Osteoblast (primary cell): ENCODE measurements around the gene TCF12. TPM values are rescaled to one million over a fixed set of nuclear protein-coding genes. Genes with fewer than 3 reads are reported as not detected.

ENCODE experiments used
- DNase-seq: peaks from one replicate; pipeline ENCODE4 v3.0.0; 2011; ENCODE audit warnings: low spot score, mixed read lengths; ENCODE audit not compliant: insufficient read length; ENCODE audit errors: missing footprints
- H2AFZ ChIP-seq: 2 replicates; pipeline ENCODE4 v1.6.0; 2011; ENCODE audit warnings: mild to moderate bottlenecking, low read length
- H3K27ac ChIP-seq: 2 replicates; pipeline ENCODE4 v1.5.1; 2011; ENCODE audit warnings: mild to moderate bottlenecking, low read depth, low read length, moderate library complexity
- H3K27me3 ChIP-seq: 2 replicates; pipeline ENCODE4 v1.6.0; 2012; ENCODE audit warnings: mild to moderate bottlenecking, control low read depth, inconsistent platforms, low read length, moderate library complexity; ENCODE audit not compliant: insufficient read depth
- H3K36me3 ChIP-seq: 2 replicates; pipeline ENCODE4 v1.5.1; 2011; ENCODE audit warnings: mild to moderate bottlenecking, low read length, control low read depth, moderate library complexity; ENCODE audit not compliant: insufficient read depth
- H3K4me1 ChIP-seq: 2 replicates; pipeline ENCODE4 v1.5.1; 2011; ENCODE audit warnings: mild to moderate bottlenecking, low read length, control low read depth, moderate library complexity; ENCODE audit not compliant: insufficient read depth
- H3K4me2 ChIP-seq: 2 replicates; pipeline ENCODE4 v1.6.0; 2011; ENCODE audit warnings: mild to moderate bottlenecking, low read length; ENCODE audit not compliant: insufficient read depth
- H3K4me3 ChIP-seq: fragments of 200-600 bp; sonication (generic); 3 replicates; pipeline ENCODE4 v1.5.1; 2012; ENCODE audit warnings: mild to moderate bottlenecking, low read length, inconsistent platforms; ENCODE audit not compliant: insufficient read depth
- H3K79me2 ChIP-seq: 2 replicates; pipeline ENCODE4 v1.6.0; 2012; ENCODE audit warnings: mild to moderate bottlenecking, low read length, control low read depth, inconsistent platforms; ENCODE audit not compliant: insufficient read depth
- H3K9me3 ChIP-seq: 2 replicates; pipeline ENCODE4 v1.5.1; 2011; ENCODE audit warnings: low read depth, low read length, control low read depth
- H4K20me1 ChIP-seq: 2 replicates; pipeline ENCODE4 v1.6.0; 2012; ENCODE audit warnings: mild to moderate bottlenecking, low read length, control low read depth; ENCODE audit not compliant: insufficient read depth
- CTCF ChIP-seq: IDR thresholded peaks from 2 replicates; pipeline ENCODE4 v1.5.1; 2011; ENCODE audit warnings: mild to moderate bottlenecking, low read depth, low read length, moderate library complexity; ENCODE audit errors: extremely low read depth
- total RNA-seq: library from RNA; depleted of rRNA; stranded (reverse); fragments of >200 nt; gene quantifications from 2 replicates; pipeline ENCODE4 v1.2.3, GENCODE V29; 2012

Gene TCF12
- total RNA-seq, 1 donor: 86.5 TPM

DNA sequence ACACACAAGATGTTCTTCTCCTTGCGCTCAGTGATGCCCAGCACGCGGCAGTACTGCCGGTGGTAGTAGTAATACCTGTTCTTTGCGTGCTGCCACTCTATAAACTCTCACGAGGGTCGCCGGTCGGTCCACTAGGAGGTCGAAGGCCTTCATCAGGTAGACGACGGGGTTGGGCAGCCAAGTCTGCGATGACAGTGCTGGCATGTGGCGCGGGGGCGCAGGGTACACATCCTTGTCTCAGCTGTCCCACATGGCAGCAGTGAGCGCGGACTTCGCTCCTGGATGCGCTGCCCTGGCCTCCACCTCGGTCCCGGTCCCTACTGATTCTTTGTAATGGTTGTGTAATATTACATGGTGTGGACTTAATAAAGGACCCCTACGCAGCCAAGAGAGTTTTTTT lies 407.8 kb downstream of the TCF12 start:
- H3K4me2 ChIP-seq: no peak overlapping the region
- H3K9me3 ChIP-seq: no peaks in the 10 kb centered on the region
- DNase-seq: no peak
- no peaks in the 10 kb centered on the region for H3K79me2 ChIP-seq
- no peak for TF ChIP-seq CTCF
- H3K27ac ChIP-seq: no peak overlapping the region
- H4K20me1 ChIP-seq: no peaks in the 10 kb centered on the region
- no peak overlapping the region for H3K4me3 ChIP-seq
- H3K36me3 ChIP-seq: no peaks in the 10 kb centered on the region
- H3K4me1 ChIP-seq: peaks cover 27% of the 10 kb centered on the region
- H2AFZ ChIP-seq: no peak overlapping the region
- H3K27me3 ChIP-seq: no peaks in the 10 kb centered on the region

DNA sequence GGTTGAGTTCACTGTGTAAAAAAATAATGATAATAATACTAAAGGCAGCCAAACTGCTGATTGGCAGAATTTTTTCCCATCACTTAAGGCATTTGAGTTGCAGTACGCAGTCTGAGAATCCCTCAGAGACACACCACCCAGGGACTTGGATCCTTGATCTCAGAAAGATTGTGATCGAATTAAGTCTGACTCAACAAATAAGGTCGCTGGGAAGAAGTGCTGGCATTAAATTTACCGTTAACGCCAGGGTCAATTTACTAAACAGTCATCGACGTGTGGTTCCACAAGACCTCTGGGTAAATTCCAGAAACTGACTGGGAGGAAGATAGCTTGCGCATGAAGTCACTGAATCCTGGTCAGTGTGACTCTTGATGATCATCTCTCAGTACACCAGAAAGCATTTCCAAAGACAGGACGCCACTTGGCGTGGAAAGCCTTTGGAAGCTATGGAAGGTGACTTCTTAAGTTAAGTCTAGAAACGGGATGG lies 409.6 kb downstream of the TCF12 start:
- peak overlapping the region; percentile 65 for H3K4me2 ChIP-seq
- no peaks in the 10 kb centered on the region for H3K9me3 ChIP-seq
- peak; percentile 91 for DNase-seq
- no peak for TF ChIP-seq CTCF
- H2AFZ ChIP-seq: no peak overlapping the region
- H3K4me3 ChIP-seq: no peak overlapping the region
- no peaks in the 10 kb centered on the region for H4K20me1 ChIP-seq
- H3K79me2 ChIP-seq: no peaks in the 10 kb centered on the region
- H3K4me1 ChIP-seq: peaks cover 25% of the 10 kb centered on the region
- no peaks in the 10 kb centered on the region for H3K27me3 ChIP-seq
- H3K27ac ChIP-seq: peak overlapping the region; percentile 96
- H3K36me3 ChIP-seq: no peaks in the 10 kb centered on the region

- DNase-seq: no peak
- Histone ChIP-seq H4K20me1 (no peaks in the 10 kb centered on the region), H3K4me3 (no peak overlapping the region), H3K27ac (peak overlapping the region; percentile 96), H2AFZ (no peak overlapping the region), H3K4me2 (peak overlapping the region; percentile 65), H3K27me3 (no peaks in the 10 kb centered on the region), H3K36me3 (no peaks in the 10 kb centered on the region), H3K9me3 (no peaks in the 10 kb centered on the region), H3K79me2 (no peaks in the 10 kb centered on the region), H3K4me1 (peaks cover 25% of the 10 kb centered on the region)
- TF ChIP-seq CTCF: no peak
These were observed 410.0 kb downstream of the TCF12 start for GRCh38 chr15:57328479-57328878.

DNA sequence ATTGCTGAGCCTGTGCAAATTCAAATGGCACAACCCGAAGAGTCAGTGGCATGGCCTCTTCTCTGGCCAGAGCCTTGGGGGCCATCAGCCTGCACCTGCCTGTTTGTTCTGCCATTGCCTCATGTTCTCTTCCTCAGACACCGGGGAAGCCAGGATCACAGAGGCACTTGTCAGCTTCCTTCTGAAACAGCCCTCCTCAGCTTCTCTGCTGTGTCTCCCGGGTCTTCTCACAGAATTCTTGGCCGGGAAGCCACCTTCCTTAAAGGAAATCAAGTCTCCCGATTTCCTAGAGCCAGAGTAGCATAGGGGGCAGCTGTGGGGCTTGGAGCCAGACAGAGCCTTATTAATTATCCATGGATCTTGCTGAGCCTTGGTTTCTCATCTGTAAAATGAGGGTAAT lies 410.5 kb downstream of the TCF12 start:
- no peak for TF ChIP-seq CTCF
- H3K27ac ChIP-seq: peak overlapping the region; percentile 96
- H4K20me1 ChIP-seq: no peaks in the 10 kb centered on the region

More for the DNA sequence above, 410.5 kb downstream of the TCF12 start:
- Histone ChIP-seq H3K36me3 (no peaks in the 10 kb centered on the region), H2AFZ (no peak overlapping the region), H3K4me1 (peaks cover 21% of the 10 kb centered on the region), H3K4me3 (no peak overlapping the region), H3K9me3 (no peaks in the 10 kb centered on the region), H3K4me2 (no peak overlapping the region), H3K27me3 (no peaks in the 10 kb centered on the region), H3K79me2 (no peaks in the 10 kb centered on the region)
- DNase-seq: no peak
